GM12874 (cell line): Measurements from ENCODE around the gene OXER1.

Source experiments
- CTCF ChIP-seq: IDR thresholded peaks from 2 replicates; pipeline ENCODE4 v1.5.1; 2011; ENCODE audit warnings: low read depth, mild to moderate bottlenecking, control low read depth, low read length, moderate library complexity; ENCODE audit not compliant: insufficient read depth

Gene OXER1

DNA sequence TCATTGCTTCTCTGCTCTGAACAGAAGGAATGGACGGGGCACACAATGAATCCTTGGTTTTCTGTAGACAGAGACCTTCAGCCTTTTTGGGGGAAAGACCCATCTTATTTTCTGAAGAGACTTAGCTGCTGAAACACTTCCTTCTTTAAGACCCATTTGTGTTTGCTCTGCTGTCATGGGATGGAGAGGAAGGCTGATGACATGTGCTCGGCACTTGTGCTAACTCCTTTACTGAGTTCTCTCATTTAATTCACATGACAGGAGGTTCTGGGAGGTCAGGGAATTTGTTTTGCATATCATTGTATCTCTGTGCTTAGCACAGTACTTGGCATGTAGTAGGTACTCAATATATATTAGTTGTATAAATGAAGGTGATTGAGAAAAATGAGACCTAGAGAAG, 39.0 kb downstream of the OXER1 start:
- TF ChIP-seq CTCF = no peak

DNA sequence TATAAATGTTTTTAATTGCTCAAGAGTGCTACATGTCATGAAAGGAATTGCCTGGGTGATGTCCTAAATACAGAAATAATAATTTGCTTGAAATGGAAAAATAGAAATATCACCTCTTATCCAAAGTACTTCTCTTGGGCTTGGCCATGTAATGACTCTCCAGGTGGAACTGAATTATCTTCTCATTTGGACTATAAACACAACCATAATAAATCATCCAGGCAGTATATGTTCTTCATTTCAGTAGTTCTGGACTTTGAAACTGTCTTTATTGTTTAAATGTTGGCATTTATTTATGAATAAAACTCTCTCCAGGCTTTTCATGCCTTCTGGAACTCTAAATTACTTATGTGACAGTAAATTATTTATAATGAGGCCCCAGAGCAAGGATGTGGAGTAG, 40.5 kb downstream of the OXER1 start:
- TF ChIP-seq CTCF = no peak

- TF ChIP-seq CTCF = no peak
These were observed 41.4 kb downstream of the OXER1 start for GRCh38 chr2:42722320-42723190.

DNA sequence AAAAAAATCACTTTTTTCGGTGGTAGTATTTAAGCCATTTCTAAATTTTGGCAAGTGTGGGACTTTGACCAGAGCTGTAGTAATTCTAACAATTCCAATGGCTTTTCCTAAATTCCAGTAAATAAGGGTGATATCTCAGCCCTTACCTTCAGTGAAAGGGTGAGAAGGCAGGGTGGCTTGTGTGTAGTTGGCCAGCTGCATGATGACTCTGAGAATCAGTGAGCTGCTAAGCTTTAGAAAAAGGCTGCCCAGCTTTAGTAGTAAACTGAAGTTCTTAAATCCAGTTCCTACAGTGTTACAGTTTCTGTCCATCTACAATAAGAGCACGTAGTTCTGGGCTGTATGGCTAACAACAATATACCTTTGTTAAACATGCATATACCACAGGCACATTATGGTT, 42.0 kb downstream of the OXER1 start:
- TF ChIP-seq CTCF = no peak

- no peak for TF ChIP-seq CTCF
These were observed 49.2 kb downstream of the OXER1 start for GRCh38 chr2:42714686-42715085.

GRCh38 chr2:42713920-42714319, 50.0 kb downstream of the OXER1 start:
- TF ChIP-seq CTCF = no peak

DNA sequence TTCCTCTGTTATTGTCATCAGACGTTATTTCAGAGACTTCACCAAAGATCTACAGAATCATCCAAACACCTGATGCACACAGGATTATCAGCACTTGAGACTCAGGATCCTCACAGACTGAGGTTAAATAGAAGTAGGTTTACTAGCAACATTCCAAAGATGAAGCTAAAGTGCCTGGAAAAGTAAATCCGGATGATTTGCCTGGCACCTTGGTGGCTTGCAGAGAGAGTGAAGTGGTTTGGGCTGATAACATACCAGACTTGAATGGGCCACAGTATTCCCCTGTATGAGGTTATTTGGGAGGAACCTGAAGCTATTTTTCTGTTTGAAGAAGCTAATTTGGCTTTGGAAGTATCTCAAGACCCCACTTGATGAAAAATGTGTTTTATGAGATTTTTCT, 51.0 kb downstream of the OXER1 start:
- TF ChIP-seq CTCF = no peak
